K562 (cell line): ENCODE data around the gene PLXND1. TPM values are rescaled to one million over a fixed set of nuclear protein-coding genes. Genes with fewer than 3 reads are reported as not detected.

Experiments used
- ATAC-seq: fragments of 200-7000 bp; cut with Tn5 transposase; 3 replicates; pipeline ENCODE4 v1.9.1; 2020; ENCODE audit warnings: moderate library complexity
- BruUV-seq: library from RNA; stranded (reverse); fragments of 400-500 nt; replicated peaks from 2 replicates; lab custom pipeline; 2021; lab: Mats Ljungman, UMichigan
- CTCF ChIA-PET: fragments of 300-600 bp; formaldehyde crosslinking; extraction: SDS; loops from one replicate; lab custom pipeline; 2021; ENCODE audit warnings: low intra/inter-chr PET ratio; lab: Yijun Ruan, JAX
- POLR2A ChIA-PET: fragments of 300-600, 350-650 bp; sonication (Branson Sonifier 250); formaldehyde crosslinking; extraction: SDS; loops from one replicate; lab custom pipeline; 2021; ENCODE audit warnings: antibody characterized with exemption, inconsistent platforms; lab: Yijun Ruan, JAX
- DNase-seq, 4 experiments: peaks; one replicate each; pipeline versions ENCODE4 v3.0.0 to v3.0.0-alpha.2; 2011 to 2018; ENCODE audit warnings: low spot score in 3 of 4, mixed read lengths in 3 of 4; ENCODE audit errors: extremely low read depth in 1 of 4
- FAIRE-seq: peaks from 2 replicates; lab custom pipeline; 2011; peaks lifted over from hg19 to GRCh38; lab: Jason Lieb, UNC
- H2AFZ ChIP-seq: 2 replicates; pipeline ENCODE4 v1.6.0; 2011; ENCODE audit warnings: low read depth, low read length, control low read depth, inconsistent platforms
- H3K27ac ChIP-seq: fragments of 200-600 bp; 3 replicates; pipeline ENCODE4 v1.8.0; 2011; ENCODE audit warnings: low read depth, mild to moderate bottlenecking, control low read depth, inconsistent platforms, low read length, moderate library complexity, mixed read lengths; ENCODE audit errors: extremely low read depth
- H3K27me3 ChIP-seq, 2 experiments: fragments of 300-600 bp in 1 of 2; 2 replicates in 1 of 2; 3 replicates in 1 of 2; pipeline versions ENCODE4 v1.6.0 to v1.8.0; 2011; ENCODE audit warnings: inconsistent platforms in 2 of 2, low read length in 2 of 2, mild to moderate bottlenecking in 1 of 2, mixed read lengths in 1 of 2, moderate library complexity in 1 of 2; ENCODE audit not compliant: control insufficient read depth in 2 of 2, insufficient read depth in 2 of 2
- H3K36me3 ChIP-seq: fragments of 300-600 bp; 3 replicates; pipeline ENCODE4 v1.8.0; 2011; ENCODE audit warnings: mild to moderate bottlenecking, low read length, inconsistent platforms; ENCODE audit not compliant: control insufficient read depth, insufficient read depth
- H3K4me1 ChIP-seq, 2 experiments: fragments of 200-600 bp in 1 of 2; replicated peaks in 1 of 2; 2 replicates in 1 of 2; 3 replicates in 1 of 2; pipeline versions ENCODE4 v1.5.1 to v1.8.0; 2011; ENCODE audit warnings: inconsistent platforms in 2 of 2, low read length in 2 of 2, mild to moderate bottlenecking in 1 of 2, mixed read lengths in 1 of 2, moderate library complexity in 1 of 2; ENCODE audit not compliant: control insufficient read depth in 2 of 2, insufficient read depth in 2 of 2
- H3K4me2 ChIP-seq: 2 replicates; pipeline ENCODE4 v1.6.1; 2011; ENCODE audit warnings: low read length, control low read depth, inconsistent platforms, mixed read lengths; ENCODE audit not compliant: insufficient read depth
- H3K4me3 ChIP-seq: fragments of 200-600 bp; sonication (generic), shearing (Covaris generic); 2 replicates; pipeline ENCODE4 v1.5.1; 2016; ENCODE audit warnings: control low read depth, inconsistent platforms
- H3K79me2 ChIP-seq: fragments of 200-600 bp; 3 replicates; pipeline ENCODE4 v1.8.0; 2011; ENCODE audit warnings: low read length, inconsistent platforms; ENCODE audit not compliant: control insufficient read depth, insufficient read depth
- H3K9ac ChIP-seq, 2 experiments: 2 replicates each; pipeline versions ENCODE4 v1.6.0 to v1.6.1; 2011; ENCODE audit warnings: low read depth in 2 of 2, low read length in 2 of 2, control low read depth in 1 of 2, inconsistent platforms in 1 of 2, mild to moderate bottlenecking in 1 of 2, mixed read lengths in 1 of 2; ENCODE audit not compliant: insufficient read depth in 1 of 2
- H3K9me1 ChIP-seq: one replicate; pipeline ENCODE4 v1.6.0; 2011; ENCODE audit warnings: inconsistent platforms, mild to moderate bottlenecking, low read length, moderate library complexity; ENCODE audit not compliant: control insufficient read depth, insufficient read depth
- H3K9me3 ChIP-seq: replicated peaks from 2 replicates; pipeline ENCODE4 v1.5.1; 2011; ENCODE audit warnings: low read depth, low read length, inconsistent platforms; ENCODE audit not compliant: control insufficient read depth, insufficient read depth
- H4K20me1 ChIP-seq: replicated peaks from 2 replicates; pipeline ENCODE4 v1.6.1; 2011; ENCODE audit warnings: low read length, inconsistent platforms, mixed read lengths; ENCODE audit not compliant: control insufficient read depth, insufficient read depth
- ATF7 ChIP-seq: fragments of 450-650 bp; IDR thresholded peaks from 2 replicates; pipeline ENCODE4 v1.7.1; 2014; ENCODE audit warnings: mild to moderate bottlenecking, moderate library complexity
- CREB1 ChIP-seq, 2 experiments: sonication (generic) in 1 of 2; formaldehyde crosslinking in 1 of 2; IDR thresholded peaks; 2 replicates each; pipeline versions ENCODE4 v1.6.1 to v1.8.0; 2012 to 2022; ENCODE audit warnings: inconsistent platforms in 1 of 2, mild to moderate bottlenecking in 1 of 2, missing genetic modification reagents in 1 of 2, moderate library complexity in 1 of 2
- MXD1 ChIP-seq: fragments of 250-450 bp; sonication (Bioruptor Pico); IDR thresholded peaks from 2 replicates; pipeline ENCODE4 v1.8.0; 2021; ENCODE audit warnings: borderline replicate concordance, mild to moderate bottlenecking, moderate library complexity; ENCODE audit not compliant: poor library complexity, severe bottlenecking
- TARDBP ChIP-seq: fragments of 450-650 bp; IDR thresholded peaks from 2 replicates; pipeline ENCODE4 v1.6.1; 2016
- WGBS: fragments of 100-300 bp; shearing (Covaris generic); methylation state at CpG from one replicate; pipeline ENCODE4 v1.1.6; 2016; ENCODE audit warnings: low coverage, mixed read lengths; ENCODE audit not compliant: insufficient coverage; ENCODE audit errors: missing lambda C conversion rate; 5-methylcytosine and 5-hydroxymethylcytosine counted together
- in situ Hi-C: fragments of 300-500 bp; cut with MboI; formaldehyde crosslinking; loops from 4 replicates; pipeline ENCODE4 v1.15.0; 2018; ENCODE audit warnings: inconsistent platforms, mixed read lengths
- intact Hi-C: fragments of 100-400 bp; cut with micrococcal nuclease; formaldehyde crosslinking; loops from 2 replicates; pipeline ENCODE4 v1.14.2; 2022
- polyA plus RNA-seq, 8 experiments: library from polyadenylated mRNA; depleted of rRNA in 4 of 8; stranded (reverse) in 5 of 8; unstranded in 3 of 8; fragments of >200 nt; fragmentation: Nextera tagmentation in 2 of 8; fragmentation: Illumina TruSeq in 1 of 8; extraction: Ambion mirVana in 2 of 8; extraction: Trizol in 1 of 8; gene quantifications; 2 replicates each; pipeline versions ENCODE4 v1.2.1 to v1.2.3, GENCODE V29; 2011 to 2014; ENCODE audit warnings: inconsistent platforms in 1 of 8, missing spikeins in 1 of 8
- total RNA-seq, 7 experiments: library from RNA; depleted of rRNA in 6 of 7; stranded (reverse); fragments of >200 nt in 6 of 7; fragmentation: Illumina TruSeq in 2 of 7; extraction: Trizol in 2 of 7; gene quantifications; 2 replicates each; pipeline versions ENCODE4 v1.2.1 to v1.2.3, GENCODE V29; 2011 to 2021; ENCODE audit warnings: low replicate concordance in 1 of 7

Gene PLXND1
- total and polyA plus RNA-seq, 9 of the 15 experiments (the other 6 are each of a cell fraction or from before 2014, with no cell fraction given) = 0.34 to 28.8 (median 14.0) TPM

- no peaks in the 10 kb centered on the region for H3K27me3 ChIP-seq
- no peaks in the 10 kb centered on the region for H3K9me1 ChIP-seq
- BruUV-seq = no TSS peak
- H3K9ac ChIP-seq = no peak overlapping the region; a peak in 1 of 4 replicates
- no peaks in the 10 kb centered on the region for H3K79me2 ChIP-seq
- TF ChIP-seq ATF7 (no peak), CREB1 (IDR thresholded peaks at IDR 0.05) (no peak), CREB1 (CRISPR knock-in tag; IDR thresholded peaks at IDR 0.05) (no peak), TARDBP (no peak), MXD1 (CRISPR knock-in tag) (no peak)
- ChIA-PET POLR2A (interaction anchor here (1.7 kb wide), 1 partner anchor 27 kb away, joined by 4 read pairs; no protein-coding TSS in a partner anchor), CTCF (no interaction called here)
- ATAC-seq (no peak), FAIRE-seq (no peak), DNase-seq (no peak)
- H2AFZ ChIP-seq = no peak overlapping the region
- H3K27ac ChIP-seq = no peak overlapping the region
- 86% methylated on average over 8 of the region's 17 CpGs for WGBS
- H3K4me3 ChIP-seq = no peak overlapping the region
- H3K36me3 ChIP-seq = peaks cover 2% of the 10 kb centered on the region; the same call in 1 of the 3 replicates
- no peaks in the 10 kb centered on the region for H3K9me3 ChIP-seq
- in situ Hi-C loops = no loop called here
- H4K20me1 ChIP-seq = no peaks in the 10 kb centered on the region
- intact Hi-C loops = no loop called here
- H3K4me2 ChIP-seq = no peak overlapping the region
- H3K4me1 ChIP-seq = peaks cover 9 to 39% of the 10 kb centered on the region in 2 experiments; a peak in 4 of 5 replicates
Observed at GRCh38 chr3:129577366-129577765, 29.1 kb downstream of the PLXND1 start.
